H9 (cell line): ENCODE data around the gene CACNB2. TPM values are rescaled to one million over a fixed set of nuclear protein-coding genes. Genes with fewer than 3 reads are reported as not detected.

Experiments used
- DNase-seq: peaks from one replicate; pipeline ENCODE4 v3.0.0-alpha.2; 2017
- H2AFZ ChIP-seq: one replicate; pipeline ENCODE4 v1.6.1; 2013; ENCODE audit warnings: mild to moderate bottlenecking, low read length, control low read depth, moderate library complexity
- H2AK5ac ChIP-seq: 2 replicates; pipeline ENCODE4 v1.6.1; 2013; ENCODE audit warnings: low read length, control low read depth, mixed read lengths; ENCODE audit not compliant: insufficient read length
- H2BK120ac ChIP-seq: one replicate; pipeline ENCODE4 v1.6.1; 2013; ENCODE audit warnings: low read depth, mild to moderate bottlenecking, low read length, control low read depth, inconsistent platforms; ENCODE audit not compliant: poor library complexity, severe bottlenecking
- H2BK12ac ChIP-seq: 2 replicates; pipeline ENCODE4 v1.6.1; 2013; ENCODE audit warnings: low read length, control low read depth, mixed read lengths, low read depth; ENCODE audit not compliant: insufficient read length
- H2BK15ac ChIP-seq: 2 replicates; pipeline ENCODE4 v1.6.1; 2013; ENCODE audit warnings: low read depth, low read length, control low read depth
- H2BK20ac ChIP-seq: one replicate; pipeline ENCODE4 v1.6.1; 2013; ENCODE audit warnings: low read depth, mild to moderate bottlenecking, low read length, control low read depth, inconsistent platforms; ENCODE audit not compliant: poor library complexity, severe bottlenecking
- H2BK5ac ChIP-seq: 2 replicates; pipeline ENCODE4 v1.6.1; 2013; ENCODE audit warnings: low read length, control low read depth, mixed read lengths; ENCODE audit not compliant: insufficient read length
- H3K14ac ChIP-seq: 2 replicates; pipeline ENCODE4 v1.6.1; 2013; ENCODE audit warnings: low read length, control low read depth; ENCODE audit not compliant: insufficient read depth
- H3K18ac ChIP-seq: 2 replicates; pipeline ENCODE4 v1.6.1; 2013; ENCODE audit warnings: low read depth, mild to moderate bottlenecking, mixed read lengths, low read length, control low read depth; ENCODE audit not compliant: insufficient read length
- H3K23ac ChIP-seq: 2 replicates; pipeline ENCODE4 v1.6.1; 2013; ENCODE audit warnings: low read length, control low read depth, mixed read lengths, low read depth; ENCODE audit not compliant: insufficient read length
- H3K23me2 ChIP-seq: 2 replicates; pipeline ENCODE4 v1.6.1; 2013; ENCODE audit warnings: low read depth, mild to moderate bottlenecking, mixed read lengths, low read length, control low read depth; ENCODE audit not compliant: insufficient read length, poor library complexity, severe bottlenecking
- H3K27ac ChIP-seq: 2 replicates; pipeline ENCODE4 v1.5.1; 2013; ENCODE audit warnings: low read length, control low read depth, mixed read lengths, low read depth; ENCODE audit not compliant: insufficient read length
- H3K27me3 ChIP-seq: 2 replicates; pipeline ENCODE4 v1.6.1; 2013; ENCODE audit warnings: low read length, control low read depth, inconsistent platforms; ENCODE audit not compliant: insufficient read depth
- H3K4ac ChIP-seq: 2 replicates; pipeline ENCODE4 v1.6.1; 2013; ENCODE audit warnings: low read depth, mild to moderate bottlenecking, control low read depth, inconsistent platforms, low read length, moderate library complexity
- H3K4me1 ChIP-seq: 2 replicates; pipeline ENCODE4 v1.6.1; 2013; ENCODE audit warnings: low read length, control low read depth, inconsistent platforms; ENCODE audit not compliant: insufficient read depth
- H3K4me2 ChIP-seq: 2 replicates; pipeline ENCODE4 v1.6.1; 2013; ENCODE audit warnings: low read length, control low read depth, mixed read lengths; ENCODE audit not compliant: insufficient read length, insufficient read depth
- H3K56ac ChIP-seq: 2 replicates; pipeline ENCODE4 v1.6.1; 2013; ENCODE audit warnings: low read depth, mild to moderate bottlenecking, mixed read lengths, low read length, control low read depth; ENCODE audit not compliant: insufficient read length
- H3K79me1 ChIP-seq: 2 replicates; pipeline ENCODE4 v1.6.1; 2013; ENCODE audit warnings: low read depth, mild to moderate bottlenecking, moderate library complexity, low read length, control low read depth, inconsistent platforms; ENCODE audit not compliant: insufficient read depth, poor library complexity, severe bottlenecking
- H3K79me2 ChIP-seq: 2 replicates; pipeline ENCODE4 v1.6.1; 2013; ENCODE audit warnings: low read length, control low read depth, inconsistent platforms; ENCODE audit not compliant: insufficient read depth
- H3K9ac ChIP-seq: 2 replicates; pipeline ENCODE4 v1.6.1; 2013; ENCODE audit warnings: low read length, control low read depth, mixed read lengths; ENCODE audit not compliant: insufficient read length; ENCODE audit errors: extremely low read depth
- H3K9me3 ChIP-seq: one replicate; pipeline ENCODE4 v1.6.1; 2013; ENCODE audit warnings: low read depth, low read length, inconsistent platforms; ENCODE audit not compliant: control insufficient read depth
- H3T11ph ChIP-seq: one replicate; pipeline ENCODE4 v1.6.1; 2013; ENCODE audit warnings: mild to moderate bottlenecking, low read length, control low read depth, inconsistent platforms
- H4K20me1 ChIP-seq: one replicate; pipeline ENCODE4 v1.6.1; 2013; ENCODE audit not compliant: control insufficient read depth, insufficient read length, insufficient read depth
- H4K5ac ChIP-seq: 2 replicates; pipeline ENCODE4 v1.6.1; 2013; ENCODE audit warnings: low read depth, mild to moderate bottlenecking, mixed read lengths, low read length, control low read depth; ENCODE audit not compliant: insufficient read length
- H4K8ac ChIP-seq: replicated peaks from 2 replicates; pipeline ENCODE4 v1.6.1; 2013; ENCODE audit warnings: low read length, control low read depth, mixed read lengths, low read depth; ENCODE audit not compliant: insufficient read length
- H4K91ac ChIP-seq: 2 replicates; pipeline ENCODE4 v1.6.1; 2013; ENCODE audit warnings: low read depth, mild to moderate bottlenecking, moderate library complexity, mixed read lengths, low read length, control low read depth; ENCODE audit not compliant: insufficient read length
- H3K27ac Mint-ChIP-seq, 3 experiments: 2 replicates in 2 of 3; 3 replicates in 1 of 3; pipeline ENCODE4 v1.8.0; 2020 to 2021; ENCODE audit warnings: mixed read lengths in 3 of 3, mild to moderate bottlenecking in 1 of 3, moderate library complexity in 1 of 3
- H3K27me3 Mint-ChIP-seq: 2 replicates; pipeline ENCODE4 v1.8.0; 2021; ENCODE audit warnings: low read depth, mild to moderate bottlenecking, moderate library complexity, mixed read lengths
- H3K36me3 Mint-ChIP-seq, 3 experiments: 2 replicates in 2 of 3; 3 replicates in 1 of 3; pipeline ENCODE4 v1.8.0; 2020 to 2021; ENCODE audit warnings: low read depth in 3 of 3, mixed read lengths in 3 of 3; ENCODE audit not compliant: insufficient read depth in 1 of 3
- H3K4me1 Mint-ChIP-seq, 2 experiments: 2 replicates each; pipeline ENCODE4 v1.8.0; 2020; ENCODE audit warnings: mixed read lengths in 2 of 2
- H3K4me3 Mint-ChIP-seq, 2 experiments: 2 replicates in 1 of 2; 3 replicates in 1 of 2; pipeline ENCODE4 v1.8.0; 2020 to 2021; ENCODE audit warnings: mild to moderate bottlenecking in 2 of 2, mixed read lengths in 2 of 2, moderate library complexity in 1 of 2
- H3K9me3 Mint-ChIP-seq, 2 experiments: 2 replicates in 1 of 2; 3 replicates in 1 of 2; pipeline ENCODE4 v1.8.0; 2020; ENCODE audit warnings: mild to moderate bottlenecking in 2 of 2, mixed read lengths in 2 of 2, moderate library complexity in 1 of 2
- CTCF ChIP-seq: fragments of 200-600 bp; sonication (generic); conservative IDR thresholded peaks from 3 replicates; pipeline ENCODE4 v1.8.0; 2021; ENCODE audit warnings: antibody characterized with exemption, mild to moderate bottlenecking
- WGBS: extraction: QIAGEN DNeasy Blood & Tissue Kit; methylation state at CpG from one replicate; pipeline ENCODE4 v1.1.7; 2013; ENCODE audit warnings: missing lambda C conversion rate, low lambda C conversion rate, mixed read lengths; ENCODE audit not compliant: insufficient read length; ENCODE audit errors: extremely low coverage; 5-methylcytosine and 5-hydroxymethylcytosine counted together
- total RNA-seq: library from RNA; stranded (reverse); gene quantifications from 2 replicates; pipeline ENCODE4 v1.2.1, GENCODE V29; 2021

CACNB2 gene
- total RNA-seq, 1 experiment from 2014 or later = 2.6 TPM

GRCh38 chr10:18406136-18406535 lies 265.9 kb downstream of the CACNB2 start:
- H4K8ac ChIP-seq = no peak overlapping the region
- H3K4me1 ChIP-seq = no peaks in the 10 kb centered on the region; the same call in 1 of the 2 replicates
- H4K5ac ChIP-seq = no peak overlapping the region
- H3K56ac ChIP-seq = no peak overlapping the region
- no peak overlapping the region for H2BK120ac ChIP-seq
- H3K23me2 ChIP-seq = no peaks in the 10 kb centered on the region
- H2BK15ac ChIP-seq = no peak overlapping the region
- H3K14ac ChIP-seq = no peak overlapping the region
- peak; percentile 29; the same call in 2 of the 3 replicates for TF ChIP-seq CTCF
- DNase-seq = peak; percentile 31
- H3K4me1 Mint-ChIP-seq = peaks cover 5 to 6% of the 10 kb centered on the region in 2 experiments
- no peak overlapping the region for H4K91ac ChIP-seq
- H3K23ac ChIP-seq = no peak overlapping the region
- H3K27me3 ChIP-seq = no peaks in the 10 kb centered on the region; the same call in 1 of the 2 replicates
- H3K4me2 ChIP-seq = no peak overlapping the region
- no peak overlapping the region for H2BK12ac ChIP-seq
- no peak overlapping the region for H3K27ac Mint-ChIP-seq
- H3K27ac ChIP-seq = no peak overlapping the region
- H3K9me3 Mint-ChIP-seq = no peaks in the 10 kb centered on the region; a peak in 1 of 5 replicates
- H3K27me3 Mint-ChIP-seq = peaks cover 12% of the 10 kb centered on the region
- no peaks in the 10 kb centered on the region for H3K79me2 ChIP-seq
- no peak overlapping the region for H3K4ac ChIP-seq
- no peaks in the 10 kb centered on the region for H3K36me3 Mint-ChIP-seq
- no peak overlapping the region for H3K4me3 Mint-ChIP-seq
- no peak overlapping the region for H2AFZ ChIP-seq
- WGBS = no CpG with 5 or more reads among the region's 4 CpGs
- H3K18ac ChIP-seq = no peak overlapping the region
- no peak overlapping the region for H2AK5ac ChIP-seq
- H2BK5ac ChIP-seq = no peak overlapping the region
- no peak overlapping the region for H3K9ac ChIP-seq
- no peaks in the 10 kb centered on the region for H3K9me3 ChIP-seq
- no peaks in the 10 kb centered on the region for H4K20me1 ChIP-seq
- no peak overlapping the region for H3T11ph ChIP-seq
- no peaks in the 10 kb centered on the region for H3K79me1 ChIP-seq
- H2BK20ac ChIP-seq = no peak overlapping the region
